A549 (cell line): Measurements from ENCODE around the gene C5. TPM values are rescaled to one million over a fixed set of nuclear protein-coding genes. Genes with fewer than 3 reads are reported as not detected.

Experiments
- ATAC-seq, 2 experiments: fragments of 200-7000 bp in 1 of 2; fragments of >200 bp in 1 of 2; cut with Nextera tagmentation in 1 of 2; cut with Tn5 transposase in 1 of 2; 3 replicates each; pipeline versions ENCODE4 v1.8.0 to v1.9.1; 2018 to 2020; ENCODE audit warnings: mild to moderate bottlenecking in 1 of 2, moderate library complexity in 1 of 2
- CTCF ChIA-PET: fragments of 300-600 bp; sonication (Branson Sonifier 250); formaldehyde crosslinking; extraction: SDS; loops from one replicate; lab custom pipeline; 2021; ENCODE audit warnings: antibody characterized with exemption, inconsistent platforms; lab: Yijun Ruan, JAX
- POLR2A ChIA-PET: fragments of 350-600 bp; formaldehyde crosslinking; extraction: SDS; loops from one replicate; lab custom pipeline; 2021; ENCODE audit warnings: antibody characterized with exemption, inconsistent platforms; lab: Yijun Ruan, JAX
- DNase-seq, 2 experiments: peaks; one replicate each; pipeline versions ENCODE4 v3.0.0 to v3.0.0-alpha.2; 2011 to 2016; ENCODE audit warnings: low read depth in 1 of 2, low spot score in 1 of 2
- FAIRE-seq: peaks from 2 replicates; lab custom pipeline; 2011; peaks lifted over from hg19 to GRCh38; lab: Jason Lieb, UNC
- H3K27ac ChIP-seq, 2 experiments: fragments of >200 bp; sonication (Bioruptor Twin); formaldehyde crosslinking; 3 replicates each; pipeline ENCODE4 v1.5.1; 2016 to 2017
- H3K4me1 ChIP-seq: fragments of >200 bp; sonication (Bioruptor Twin); formaldehyde crosslinking; 3 replicates; pipeline ENCODE4 v1.6.1; 2016
- H3K4me2 ChIP-seq: fragments of >200 bp; sonication (Bioruptor Twin); formaldehyde crosslinking; 3 replicates; pipeline ENCODE4 v1.6.1; 2016
- H3K4me3 ChIP-seq: fragments of >200 bp; sonication (Bioruptor Twin); formaldehyde crosslinking; 3 replicates; pipeline ENCODE4 v1.5.1; 2016
- H3K9me3 ChIP-seq: fragments of >200 bp; sonication (Bioruptor Twin); formaldehyde crosslinking; 3 replicates; pipeline ENCODE4 v1.6.1; 2016
- BCL3 ChIP-seq: fragments of >200 bp; sonication (Bioruptor Twin); formaldehyde crosslinking; IDR thresholded peaks from 3 replicates; pipeline ENCODE4 v1.6.1; 2016
- BHLHE40 ChIP-seq: IDR thresholded peaks from 2 replicates; pipeline ENCODE4 v1.6.1; 2012; ENCODE audit warnings: low read depth, low read length, inconsistent platforms
- CEBPB ChIP-seq, 2 experiments: fragments of >200 bp in 1 of 2; sonication (Bioruptor Twin) in 1 of 2; formaldehyde crosslinking in 1 of 2; IDR thresholded peaks; 2 replicates each; pipeline ENCODE4 v1.6.1; 2012 to 2016
- CHD4 ChIP-seq: fragments of 200-600 bp; sonication (generic); IDR thresholded peaks from 2 replicates; pipeline ENCODE4 v1.6.1; 2016; ENCODE audit warnings: antibody characterized with exemption, mild to moderate bottlenecking, borderline replicate concordance
- CTCF ChIP-seq: fragments of >200 bp; sonication (Bioruptor Twin); formaldehyde crosslinking; IDR thresholded peaks from 3 replicates; pipeline ENCODE4 v1.5.1; 2016
- ESRRA ChIP-seq: fragments of 150-350 bp; IDR thresholded peaks from 2 replicates; pipeline ENCODE4 v1.6.1; 2014; ENCODE audit warnings: mild to moderate bottlenecking, low read length, borderline replicate concordance
- FOSL2 ChIP-seq, 2 experiments: fragments of 450-650 bp in 1 of 2; fragments of >200 bp in 1 of 2; sonication (Bioruptor Twin) in 1 of 2; formaldehyde crosslinking; IDR thresholded peaks; 2 replicates each; pipeline versions ENCODE4 v1.5.0 to v1.6.1; 2016 to 2020; ENCODE audit warnings: mild to moderate bottlenecking in 1 of 2, moderate library complexity in 1 of 2
- GATA3 ChIP-seq: IDR thresholded peaks from 2 replicates; pipeline ENCODE4 v1.6.1; 2012; ENCODE audit warnings: borderline replicate concordance
- HEYL ChIP-seq: fragments of 250-450 bp; sonication (Bioruptor Pico); IDR thresholded peaks from 2 replicates; pipeline ENCODE4 v1.8.0; 2021; ENCODE audit warnings: mild to moderate bottlenecking, moderate library complexity
- HMGXB4 ChIP-seq: fragments of 250-450 bp; sonication (Bioruptor Pico); IDR thresholded peaks from 2 replicates; pipeline ENCODE4 v1.5.0; 2021; ENCODE audit warnings: mild to moderate bottlenecking, moderate library complexity, borderline replicate concordance
- HOXA7 ChIP-seq: fragments of 250-450 bp; sonication (Bioruptor Pico); IDR thresholded peaks from 2 replicates; pipeline ENCODE4 v1.5.0; 2020; ENCODE audit warnings: mild to moderate bottlenecking, moderate library complexity
- HOXB13 ChIP-seq: fragments of 250-450 bp; sonication (Bioruptor Pico); IDR thresholded peaks from 2 replicates; pipeline ENCODE4 v1.5.0; 2020; ENCODE audit warnings: low read depth, mild to moderate bottlenecking, moderate library complexity
- KDM5A ChIP-seq: fragments of 200-600 bp; sonication (generic); IDR thresholded peaks from 2 replicates; pipeline ENCODE4 v1.6.1; 2016; ENCODE audit warnings: antibody characterized with exemption, mild to moderate bottlenecking
- MAX ChIP-seq: IDR thresholded peaks from 2 replicates; pipeline ENCODE4 v1.6.1; 2012
- NPAS2 ChIP-seq: fragments of 250-450 bp; sonication (Bioruptor Pico); IDR thresholded peaks from 2 replicates; pipeline ENCODE4 v1.8.0; 2022; ENCODE audit warnings: mild to moderate bottlenecking, moderate library complexity, borderline replicate concordance
- RAD21 ChIP-seq, 2 experiments: fragments of >200 bp in 1 of 2; sonication (Bioruptor Twin) in 1 of 2; formaldehyde crosslinking in 1 of 2; IDR thresholded peaks in 1 of 2; conservative IDR thresholded peaks in 1 of 2; 2 replicates in 1 of 2; 3 replicates in 1 of 2; pipeline ENCODE4 v1.6.1; 2012 to 2018; ENCODE audit warnings: inconsistent platforms in 1 of 2
- RCOR1 ChIP-seq: fragments of 150-350 bp; IDR thresholded peaks from 2 replicates; pipeline ENCODE4 v1.6.1; 2014; ENCODE audit warnings: antibody characterized with exemption, low read length, low read depth
- REST ChIP-seq: fragments of 200-600 bp; sonication (generic); IDR thresholded peaks from 2 replicates; pipeline ENCODE4 v1.6.1; 2016; ENCODE audit warnings: antibody characterized with exemption, mild to moderate bottlenecking, moderate library complexity
- SMC3 ChIP-seq: fragments of >200 bp; sonication (Bioruptor Twin); formaldehyde crosslinking; IDR thresholded peaks from 3 replicates; pipeline ENCODE4 v1.6.1; 2018; ENCODE audit warnings: inconsistent platforms
- WGBS: methylation state at CpG from one replicate; pipeline ENCODE4 v1.1.6; 2017; ENCODE audit errors: missing lambda C conversion rate; 5-methylcytosine and 5-hydroxymethylcytosine counted together
- polyA plus RNA-seq, 4 experiments: library from polyadenylated mRNA; depleted of rRNA in 3 of 4; stranded (reverse); fragments of >200 nt; fragmentation: RNase III in 1 of 4; extraction: RNeasy Plus Mini Kit Qiagen cat#74134 plus additional on column Dnase treatment in 1 of 4; gene quantifications; 2 replicates in 3 of 4; 3 replicates in 1 of 4; pipeline ENCODE4 v1.2.3, GENCODE V29; 2011 to 2017

The C5 gene
- polyA plus RNA-seq, 2 of the 4 experiments (the other 2 are of a cell fraction), result 17.1 to 115 TPM

- no peak overlapping the region for H3K4me3 ChIP-seq
- H3K4me2 ChIP-seq, result no peak overlapping the region
- no peak overlapping the region for H3K27ac ChIP-seq
- no peaks in the 10 kb centered on the region for H3K4me1 ChIP-seq
- POLR2A ChIA-PET, result no interaction called here
- TF ChIP-seq REST, result no peak
- TF ChIP-seq, all 56 proteins: peak for 0
- 62% methylated on average over 3 of the region's 3 CpGs for WGBS
- no peak for ATAC-seq
- CTCF ChIA-PET, result interaction anchor here (0.8 to 1.5 kb wide), 2 partner anchors 15 to 241 kb away, joined by 3 to 4 read pairs; no protein-coding TSS in a partner anchor
- no peaks in the 10 kb centered on the region for H3K9me3 ChIP-seq
- no peak for DNase-seq
- no peak for FAIRE-seq
These were observed 53.7 kb downstream of the C5 start for GRCh38 chr9:120996409-120996808.

- ChIA-PET CTCF (interaction anchor here (0.9 to 6.6 kb wide), 5 partner anchors 61 to 213 kb away, joined by 3 to 52 read pairs (median 4); partner anchors contain the start of genes C5 and RAB14), POLR2A (no interaction called here)
- ATAC-seq (no peak), DNase-seq (no peak), FAIRE-seq (no peak)
- H3K4me2 ChIP-seq, result no peak overlapping the region
- no peak overlapping the region for H3K27ac ChIP-seq
- H3K4me1 ChIP-seq, result peaks cover 5% of the 10 kb centered on the region; the same call in 2 of the 3 replicates
- no peak overlapping the region for H3K4me3 ChIP-seq
- no peaks in the 10 kb centered on the region for H3K9me3 ChIP-seq
- WGBS, result 90% methylated on average over 4 of the region's 4 CpGs
- TF ChIP-seq FOSL2 (IDR thresholded peaks at IDR 0.05), result no peak
- no peak for TF ChIP-seq FOSL2 (CRISPR knock-in tag; IDR thresholded peaks at IDR 0.05)
- no peak for TF ChIP-seq NPAS2
- no peak for TF ChIP-seq HOXB13 (CRISPR knock-in tag)
- no peak for TF ChIP-seq CHD4
- no peak for TF ChIP-seq HMGXB4 (CRISPR knock-in tag)
- no peak for TF ChIP-seq CEBPB (IDR thresholded peaks at IDR 0.05)
- TF ChIP-seq MAX, result no peak
- no peak for TF ChIP-seq HOXA7 (CRISPR knock-in tag)
- no peak for TF ChIP-seq ESRRA
- no peak for TF ChIP-seq RCOR1
- no peak for TF ChIP-seq BCL3
- TF ChIP-seq BHLHE40, result no peak
- TF ChIP-seq, all 56 proteins: peak for 0
These were observed 61.0 kb downstream of the C5 start for GRCh38 chr9:120989065-120989464.

GRCh38 chr9:120985819-120986222 lies 64.3 kb downstream of the C5 start:
- ChIA-PET CTCF (interaction anchor here (0.6 to 6.6 kb wide), 28 partner anchors 9 to 490 kb away, joined by 3 to 105 read pairs (median 5); no protein-coding TSS in a partner anchor), POLR2A (interaction anchor here (1.0 kb wide), 1 partner anchor 136 kb away, joined by 3 read pairs; no protein-coding TSS in a partner anchor)
- Histone ChIP-seq H3K9me3 (no peaks in the 10 kb centered on the region), H3K4me1 (peaks cover 20% of the 10 kb centered on the region; the same call in 2 of the 3 replicates), H3K4me2 (0 out of 3 replicates have a peak overlapping the region, but pooled peaks have one; percentile 23), H3K4me3 (no peak overlapping the region), H3K27ac (peak overlapping the region; percentile 31 to 72; a peak in 5 of 6 replicates)
- peak; percentile 89 to 90 for ATAC-seq
- WGBS, result 7% methylated on average over 2 of the region's 2 CpGs
- DNase-seq, result peak; percentile 25 to 77
- FAIRE-seq, result peak; percentile 73
- TF ChIP-seq RAD21 (conservative IDR thresholded peaks at IDR 0.05 in 1 of 2, IDR thresholded peaks at IDR 0.05 in 1 of 2), result peak; percentile 82 to 84
- TF ChIP-seq SMC3, result peak; percentile 72
- TF ChIP-seq KDM5A, result no peak
- peak; percentile 28; the same call in 1 of the 2 replicates for TF ChIP-seq GATA3
- peak; percentile 86 for TF ChIP-seq CTCF
- no peak for TF ChIP-seq FOSL2 (IDR thresholded peaks at IDR 0.05)
- no peak for TF ChIP-seq FOSL2 (CRISPR knock-in tag; IDR thresholded peaks at IDR 0.05)
- TF ChIP-seq HEYL (CRISPR knock-in tag), result no peak
